Activated naive CD4-positive, alpha-beta T cell treated with anti-CD3 and anti-CD28 coated beads, Interleukin-2, amount 50 U/mL, for 24 hours (primary cell): Measurements from ENCODE around the gene STX8.
A peak's percentile ranks its signal among the peaks of the same experiment; 100 is the strongest.
"Not testable (repeated sequence)": the region's sequence is repeated elsewhere in the genome, so short reads cannot be mapped to it uniquely, and the experiment has no call there.

Experiments
- H3K27ac Mint-ChIP-seq: one replicate; pipeline ENCODE4 v1.8.0; 2021; ENCODE audit warnings: mild to moderate bottlenecking, mixed read lengths
- H3K27me3 Mint-ChIP-seq: one replicate; pipeline ENCODE4 v1.8.0; 2021; ENCODE audit warnings: mixed read lengths
- H3K36me3 Mint-ChIP-seq: one replicate; pipeline ENCODE4 v1.8.0; 2021; ENCODE audit warnings: mixed read lengths
- H3K4me1 Mint-ChIP-seq: one replicate; pipeline ENCODE4 v1.8.0; 2021; ENCODE audit warnings: mixed read lengths
- H3K4me3 Mint-ChIP-seq: one replicate; pipeline ENCODE4 v1.8.0; 2021; ENCODE audit warnings: mild to moderate bottlenecking, mixed read lengths
- H3K9me3 Mint-ChIP-seq: one replicate; pipeline ENCODE4 v1.8.0; 2021; ENCODE audit warnings: mixed read lengths

The STX8 gene, protein sequence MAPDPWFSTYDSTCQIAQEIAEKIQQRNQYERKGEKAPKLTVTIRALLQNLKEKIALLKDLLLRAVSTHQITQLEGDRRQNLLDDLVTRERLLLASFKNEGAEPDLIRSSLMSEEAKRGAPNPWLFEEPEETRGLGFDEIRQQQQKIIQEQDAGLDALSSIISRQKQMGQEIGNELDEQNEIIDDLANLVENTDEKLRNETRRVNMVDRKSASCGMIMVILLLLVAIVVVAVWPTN

DNA sequence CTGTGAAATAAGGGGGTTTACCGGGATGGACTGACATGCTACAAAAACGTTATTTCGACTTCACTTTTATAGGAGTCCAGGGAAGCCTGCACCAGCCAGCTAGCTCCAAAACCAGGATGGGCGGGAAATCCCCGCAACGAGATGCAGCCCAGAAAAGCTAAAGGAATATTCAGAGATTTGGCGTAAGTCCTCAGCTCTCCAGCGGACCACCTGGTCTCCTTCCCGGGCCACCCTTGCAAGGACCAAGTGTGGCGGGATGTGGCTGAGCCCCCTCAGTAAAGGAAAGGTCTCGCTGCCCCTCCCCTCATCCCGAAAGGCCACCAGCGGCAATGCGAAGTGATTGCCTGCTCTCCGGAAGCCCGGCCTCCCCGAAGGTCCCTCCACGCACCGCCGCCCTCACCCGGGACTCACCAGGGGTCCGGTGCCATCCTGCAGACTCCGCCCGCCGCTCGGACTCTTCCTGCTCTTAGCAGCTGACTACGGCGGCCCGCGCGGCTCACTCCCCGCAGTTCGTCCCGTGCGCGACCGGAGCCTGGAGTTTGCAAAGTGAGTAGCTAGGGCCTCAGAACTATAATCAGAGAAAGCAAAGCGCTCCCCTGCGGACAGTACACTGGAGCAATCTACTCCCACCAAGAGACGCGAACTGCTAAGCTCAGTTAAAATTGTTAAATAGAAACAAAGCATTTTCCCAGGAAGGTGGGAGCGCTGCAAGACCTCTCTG lies at the start of gene STX8:
Gene STX8, minus strand, starts transcription at position 440 of the 721 bp plus-strand sequence. Its CDS starts 12 bp downstream, at position 428.
- H3K36me3 Mint-ChIP-seq: no peaks in the 10 kb centered on the region
- no peaks in the 10 kb centered on the region for H3K27me3 Mint-ChIP-seq
- peak within 1 kb of the TSS; percentile 96 for H3K27ac Mint-ChIP-seq
- H3K4me1 Mint-ChIP-seq: peaks cover 33% of the 10 kb centered on the region
- peak within 1 kb of the TSS; percentile 97 for H3K4me3 Mint-ChIP-seq
- H3K9me3 Mint-ChIP-seq: no peaks in the 10 kb centered on the region

- H3K27me3 Mint-ChIP-seq: no peaks in the 10 kb centered on the region
- peaks cover 26% of the 10 kb centered on the region for H3K9me3 Mint-ChIP-seq
- H3K4me1 Mint-ChIP-seq: no peaks in the 10 kb centered on the region
- no peak overlapping the region for H3K4me3 Mint-ChIP-seq
- no peak overlapping the region for H3K27ac Mint-ChIP-seq
- peaks cover 4% of the 10 kb centered on the region for H3K36me3 Mint-ChIP-seq
Observed at GRCh38 chr17:9622961-9623360, 47.3 kb upstream of the STX8 start.

GRCh38 chr17:9615486-9615885 lies 39.9 kb upstream of the STX8 start:
- H3K27ac Mint-ChIP-seq: no peak overlapping the region
- H3K36me3 Mint-ChIP-seq: no peaks in the 10 kb centered on the region
- no peaks in the 10 kb centered on the region for H3K27me3 Mint-ChIP-seq
- H3K4me3 Mint-ChIP-seq: no peak overlapping the region
- no peaks in the 10 kb centered on the region for H3K4me1 Mint-ChIP-seq
- H3K9me3 Mint-ChIP-seq: no peaks in the 10 kb centered on the region

DNA sequence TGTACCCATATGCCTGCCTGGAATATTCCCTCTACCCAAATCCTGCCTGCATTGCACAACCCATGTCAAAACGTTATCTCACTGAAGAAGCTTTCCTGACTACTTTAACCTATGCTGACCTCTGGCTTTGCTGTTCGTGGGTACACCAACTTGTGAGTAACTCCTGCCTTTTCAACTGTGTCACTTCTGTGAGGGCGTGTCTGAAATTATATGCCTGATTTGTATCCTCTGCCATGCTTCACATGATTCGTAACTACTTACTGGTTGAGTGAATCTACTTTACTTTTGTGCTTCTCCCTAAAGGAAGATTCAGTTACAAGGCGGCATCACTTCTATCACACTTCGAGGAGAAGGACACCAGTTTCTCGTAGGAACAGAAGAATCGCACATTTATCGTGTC lies 36.4 kb upstream of the STX8 start:
- Mint-ChIP-seq H3K9me3 (no peaks in the 10 kb centered on the region), H3K4me1 (no peaks in the 10 kb centered on the region), H3K36me3 (no peaks in the 10 kb centered on the region), H3K27ac (no peak overlapping the region), H3K4me3 (no peak overlapping the region), H3K27me3 (peaks cover 4% of the 10 kb centered on the region)

GRCh38 chr17:9611557-9611956 lies 35.9 kb upstream of the STX8 start:
- Mint-ChIP-seq H3K4me3 (no peak overlapping the region), H3K9me3 (no peaks in the 10 kb centered on the region), H3K36me3 (no peaks in the 10 kb centered on the region), H3K4me1 (no peaks in the 10 kb centered on the region), H3K27me3 (peaks cover 4% of the 10 kb centered on the region), H3K27ac (no peak overlapping the region)

DNA sequence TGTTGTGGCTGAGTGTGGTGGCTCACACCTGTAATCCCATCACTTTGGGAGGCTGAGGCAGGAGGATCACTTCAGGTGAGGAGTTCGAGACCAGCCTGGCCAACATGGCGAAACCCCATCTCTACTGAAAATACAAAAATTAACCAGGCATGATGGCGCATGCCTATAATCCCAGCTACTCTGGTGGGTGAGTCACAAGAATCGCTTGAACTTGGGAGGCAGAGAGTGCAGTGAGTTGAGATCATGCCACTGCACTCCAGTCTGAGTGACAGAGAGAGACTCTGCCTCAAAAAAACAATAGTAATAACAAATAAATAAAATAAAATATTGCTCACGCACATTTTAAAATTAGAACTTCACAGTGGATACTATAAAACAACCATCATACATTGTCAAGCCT lies 31.4 kb upstream of the STX8 start:
- not testable (repeated sequence) for H3K27ac Mint-ChIP-seq, H3K27me3 Mint-ChIP-seq, H3K9me3 Mint-ChIP-seq, H3K4me1 Mint-ChIP-seq, H3K4me3 Mint-ChIP-seq, H3K36me3 Mint-ChIP-seq

GRCh38 chr17:9606453-9606852 lies 30.8 kb upstream of the STX8 start:
- Mint-ChIP-seq H3K27me3 (peaks cover 8% of the 10 kb centered on the region), H3K27ac (no peak overlapping the region), H3K4me1 (no peaks in the 10 kb centered on the region), H3K4me3 (no peak overlapping the region), H3K9me3 (no peaks in the 10 kb centered on the region), H3K36me3 (no peaks in the 10 kb centered on the region)

GRCh38 chr17:9604583-9604982 lies 29.0 kb upstream of the STX8 start:
- not testable (repeated sequence) for H3K9me3 Mint-ChIP-seq, H3K4me3 Mint-ChIP-seq, H3K27me3 Mint-ChIP-seq, H3K27ac Mint-ChIP-seq, H3K36me3 Mint-ChIP-seq, H3K4me1 Mint-ChIP-seq

DNA sequence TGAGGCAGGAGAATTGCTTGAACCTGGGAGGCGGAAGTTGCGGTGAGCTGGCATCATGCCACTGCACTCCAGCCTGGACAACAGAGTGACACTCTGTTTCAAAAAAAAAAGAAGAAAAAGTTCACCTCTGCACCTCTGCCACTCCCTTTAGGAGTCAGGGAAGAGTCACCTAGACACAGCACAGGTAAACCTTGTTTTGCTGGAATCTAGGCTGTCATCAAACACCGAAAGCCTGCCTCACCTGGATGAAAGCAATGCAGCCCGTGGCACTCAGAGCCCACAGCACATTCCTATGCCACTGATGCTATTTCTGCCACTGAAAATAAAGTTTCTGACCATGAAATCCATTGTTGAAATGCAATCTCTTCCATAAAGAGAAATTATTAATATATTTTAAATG lies 23.0 kb upstream of the STX8 start:
- H3K27ac Mint-ChIP-seq: no peak overlapping the region
- no peak overlapping the region for H3K4me3 Mint-ChIP-seq
- peaks cover 10% of the 10 kb centered on the region for H3K27me3 Mint-ChIP-seq
- no peaks in the 10 kb centered on the region for H3K4me1 Mint-ChIP-seq
- no peaks in the 10 kb centered on the region for H3K36me3 Mint-ChIP-seq
- no peaks in the 10 kb centered on the region for H3K9me3 Mint-ChIP-seq

DNA sequence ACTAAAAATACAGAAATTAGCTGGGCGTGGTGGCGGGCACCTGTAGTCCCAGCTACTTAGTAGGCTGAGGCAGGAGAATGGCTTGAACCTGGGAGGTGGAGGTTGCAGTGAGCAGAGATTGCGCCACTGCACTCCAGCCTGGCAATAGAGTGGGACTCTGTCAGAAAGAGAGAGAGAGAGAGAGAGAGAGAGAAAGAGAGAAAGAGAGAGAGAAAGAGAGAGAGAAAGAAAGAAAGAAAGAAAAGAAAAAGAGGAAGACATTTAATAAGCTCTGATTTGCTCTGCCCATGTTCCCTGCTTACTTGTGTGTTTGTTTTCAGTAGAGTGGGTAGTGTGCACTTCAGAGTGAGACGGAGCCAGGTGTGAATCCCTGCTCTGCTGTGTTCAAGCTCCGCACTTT lies 22.0 kb upstream of the STX8 start:
- not testable (repeated sequence) for H3K4me1 Mint-ChIP-seq, H3K9me3 Mint-ChIP-seq, H3K27ac Mint-ChIP-seq, H3K36me3 Mint-ChIP-seq, H3K4me3 Mint-ChIP-seq, H3K27me3 Mint-ChIP-seq

DNA sequence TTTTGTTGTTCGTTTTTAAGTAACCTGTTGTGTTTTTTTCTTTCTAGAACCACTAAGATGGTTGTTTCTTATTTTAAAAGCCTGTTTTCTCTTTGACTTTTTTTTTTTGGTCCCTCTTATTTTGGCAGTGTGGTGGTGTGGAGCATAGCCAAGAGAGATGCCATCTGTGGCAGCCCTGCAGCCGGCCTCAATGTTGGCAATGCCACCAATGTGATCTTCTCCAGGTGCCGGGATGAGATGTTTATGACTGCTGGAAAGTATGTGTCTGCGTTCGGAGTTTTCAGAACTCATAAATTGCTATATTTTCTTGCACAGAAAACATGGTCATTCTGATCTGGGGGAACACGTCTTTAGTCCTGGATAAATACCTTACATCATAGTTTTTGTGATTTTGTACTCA lies 18.4 kb upstream of the STX8 start:
- H3K4me3 Mint-ChIP-seq: no peak overlapping the region
- H3K27ac Mint-ChIP-seq: no peak overlapping the region
- H3K36me3 Mint-ChIP-seq: peaks cover 1% of the 10 kb centered on the region
- peaks cover 6% of the 10 kb centered on the region for H3K27me3 Mint-ChIP-seq
- no peaks in the 10 kb centered on the region for H3K9me3 Mint-ChIP-seq
- no peaks in the 10 kb centered on the region for H3K4me1 Mint-ChIP-seq

DNA sequence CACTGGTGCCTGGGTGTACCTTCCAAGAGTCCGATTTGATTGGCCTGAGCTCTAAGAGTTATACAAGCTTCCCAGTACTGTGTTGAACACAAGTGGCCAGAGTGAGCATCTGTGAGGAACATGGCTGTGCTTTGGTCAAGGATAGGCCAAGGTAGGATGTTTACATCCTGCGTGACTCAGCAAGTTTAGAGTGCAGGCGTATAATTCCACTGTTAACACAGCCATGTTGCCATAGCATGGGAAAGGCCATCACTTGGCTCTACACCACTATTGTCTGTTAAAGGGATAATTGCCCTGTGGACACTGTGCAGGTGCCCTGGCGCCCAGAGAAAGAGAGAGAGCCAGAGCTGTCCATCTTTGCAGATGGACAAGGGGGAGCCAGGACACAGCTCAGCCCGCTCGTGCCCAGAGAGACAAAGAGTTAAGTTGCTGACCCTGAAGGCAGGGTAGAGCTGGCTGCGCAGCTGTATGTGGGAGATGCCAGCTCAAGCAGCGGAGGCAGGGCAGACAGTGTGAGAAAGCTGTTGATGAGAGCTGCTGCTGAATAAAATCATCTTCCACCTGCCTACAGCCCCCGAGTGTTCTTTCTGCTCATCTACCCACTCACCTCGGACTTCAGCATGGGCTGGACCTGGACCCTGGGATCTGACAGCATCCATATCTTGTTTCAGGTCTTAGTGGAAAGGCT lies 12.5 kb upstream of the STX8 start:
- H3K36me3 Mint-ChIP-seq: peaks cover 1% of the 10 kb centered on the region
- H3K9me3 Mint-ChIP-seq: peaks cover 3% of the 10 kb centered on the region
- no peaks in the 10 kb centered on the region for H3K4me1 Mint-ChIP-seq
- no peaks in the 10 kb centered on the region for H3K27me3 Mint-ChIP-seq
- no peak overlapping the region for H3K27ac Mint-ChIP-seq
- H3K4me3 Mint-ChIP-seq: no peak overlapping the region

DNA sequence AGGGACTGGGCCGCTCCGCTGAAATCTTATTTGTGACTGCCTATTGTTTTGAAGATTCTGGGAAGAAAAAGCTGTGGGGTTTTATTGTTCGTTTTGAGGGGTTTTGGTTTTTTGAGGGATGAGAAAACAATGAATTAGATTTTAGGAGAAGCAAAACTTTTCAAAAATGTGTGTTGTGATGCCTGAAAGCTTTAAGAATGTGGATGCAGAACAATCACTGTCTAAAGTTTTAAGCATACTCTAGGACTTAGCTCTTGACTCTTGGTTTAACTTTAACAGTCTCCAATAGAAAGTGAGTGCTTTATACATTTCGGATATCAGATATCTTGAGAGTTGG lies 1.7 kb upstream of the STX8 start:
- Mint-ChIP-seq H3K27me3 (no peaks in the 10 kb centered on the region), H3K4me1 (peaks cover 27% of the 10 kb centered on the region), H3K9me3 (no peaks in the 10 kb centered on the region), H3K27ac (no peak overlapping the region), H3K36me3 (no peaks in the 10 kb centered on the region), H3K4me3 (peak overlapping the region; percentile 76)

- Mint-ChIP-seq H3K4me3 (peak within 1 kb of the TSS; percentile 97), H3K9me3 (no peaks in the 10 kb centered on the region), H3K27ac (peak within 1 kb of the TSS; percentile 96), H3K27me3 (no peaks in the 10 kb centered on the region), H3K36me3 (no peaks in the 10 kb centered on the region), H3K4me1 (peaks cover 27% of the 10 kb centered on the region)
Observed at GRCh38 chr17:9576521-9577372, 1.1 kb upstream of the STX8 start, which contains the start of gene CFAP52. CFAP52 (plus strand) TSS chr17:9576642; CDS start chr17:9576696, 54 bp downstream.

DNA sequence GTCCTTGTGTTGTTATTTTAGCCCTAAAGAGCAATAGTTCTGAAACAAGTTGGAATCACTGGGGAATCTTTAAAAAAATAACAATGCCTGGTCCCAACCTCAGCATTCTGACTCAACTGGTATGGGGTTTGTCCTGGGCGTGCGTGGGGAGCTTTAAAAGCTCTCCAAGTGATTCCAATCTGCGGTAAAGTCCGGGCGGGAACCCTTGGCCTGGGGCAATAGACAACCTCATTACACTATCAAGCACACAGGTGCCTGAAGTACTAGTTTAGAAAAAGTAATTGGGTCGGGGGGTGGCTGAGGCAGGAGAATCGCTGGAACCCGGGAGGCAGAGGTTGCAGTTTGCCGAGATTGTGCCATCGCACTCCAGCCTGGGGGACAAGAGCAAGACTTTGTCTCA lies 4.4 kb downstream of the STX8 start:
- H3K4me1 Mint-ChIP-seq: peaks cover 31% of the 10 kb centered on the region
- H3K27ac Mint-ChIP-seq: no peak overlapping the region
- H3K4me3 Mint-ChIP-seq: no peak overlapping the region
- H3K9me3 Mint-ChIP-seq: no peaks in the 10 kb centered on the region
- H3K36me3 Mint-ChIP-seq: peaks cover 8% of the 10 kb centered on the region
- H3K27me3 Mint-ChIP-seq: no peaks in the 10 kb centered on the region
